ENCODE data around the gene GEMIN2.
"Not testable (repeated sequence)": the region's sequence is repeated elsewhere in the genome, so short reads cannot be mapped to it uniquely, and the experiment has no call there.

GEMIN2 gene

DNA sequence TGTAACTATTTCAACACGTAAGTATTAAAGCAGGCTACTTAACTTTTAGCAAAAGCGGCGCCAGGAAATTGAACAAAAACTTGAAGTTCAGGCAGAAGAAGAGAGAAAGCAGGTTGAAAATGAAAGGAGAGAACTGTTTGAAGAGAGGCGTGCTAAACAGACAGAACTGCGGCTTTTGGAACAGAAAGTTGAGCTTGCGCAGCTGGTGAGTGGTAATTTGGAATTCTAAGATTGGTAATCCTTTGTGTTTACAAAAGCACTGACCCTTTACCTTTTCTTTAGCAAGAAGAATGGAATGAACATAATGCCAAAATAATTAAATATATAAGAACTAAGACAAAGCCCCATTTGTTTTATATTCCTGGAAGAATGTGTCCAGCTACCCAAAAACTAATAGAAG is 64.9 kb downstream of the GEMIN2 start:
- no peak for DNase-seq

DNA sequence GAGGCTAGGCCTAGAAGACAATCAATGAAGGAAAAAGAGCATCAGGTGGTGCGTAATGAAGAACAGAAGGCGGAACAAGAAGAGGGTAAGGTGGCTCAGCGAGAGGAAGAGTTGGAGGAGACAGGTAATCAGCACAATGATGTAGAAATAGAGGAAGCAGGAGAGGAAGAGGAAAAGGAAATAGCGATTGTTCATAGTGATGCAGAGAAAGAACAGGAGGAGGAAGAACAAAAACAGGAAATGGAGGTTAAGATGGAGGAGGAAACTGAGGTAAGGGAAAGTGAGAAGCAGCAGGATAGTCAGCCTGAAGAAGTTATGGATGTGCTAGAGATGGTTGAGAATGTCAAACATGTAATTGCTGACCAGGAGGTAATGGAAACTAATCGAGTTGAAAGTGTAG is 66.4 kb downstream of the GEMIN2 start:
- no peak for DNase-seq

DNA sequence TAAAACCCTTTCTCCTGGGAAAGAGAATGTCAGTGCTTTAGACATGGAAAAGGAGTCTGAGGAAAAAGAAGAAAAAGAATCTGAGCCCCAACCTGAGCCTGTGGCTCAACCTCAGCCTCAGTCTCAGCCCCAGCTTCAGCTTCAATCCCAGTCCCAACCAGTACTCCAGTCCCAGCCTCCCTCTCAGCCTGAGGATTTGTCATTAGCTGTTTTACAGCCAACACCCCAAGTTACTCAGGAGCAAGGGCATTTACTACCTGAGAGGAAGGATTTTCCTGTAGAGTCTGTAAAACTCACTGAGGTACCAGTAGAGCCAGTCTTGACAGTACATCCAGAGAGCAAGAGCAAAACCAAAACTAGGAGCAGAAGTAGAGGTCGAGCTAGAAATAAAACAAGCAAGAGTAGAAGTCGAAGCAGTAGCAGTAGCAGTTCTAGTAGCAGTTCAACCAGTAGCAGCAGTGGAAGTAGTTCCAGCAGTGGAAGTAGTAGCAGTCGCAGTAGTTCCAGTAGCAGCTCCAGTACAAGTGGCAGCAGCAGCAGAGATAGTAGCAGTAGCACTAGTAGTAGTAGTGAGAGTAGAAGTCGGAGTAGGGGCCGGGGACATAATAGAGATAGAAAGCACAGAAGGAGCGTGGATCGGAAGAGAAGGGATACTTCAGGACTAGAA is 67.0 kb downstream of the GEMIN2 start:
- no peak for DNase-seq

DNA sequence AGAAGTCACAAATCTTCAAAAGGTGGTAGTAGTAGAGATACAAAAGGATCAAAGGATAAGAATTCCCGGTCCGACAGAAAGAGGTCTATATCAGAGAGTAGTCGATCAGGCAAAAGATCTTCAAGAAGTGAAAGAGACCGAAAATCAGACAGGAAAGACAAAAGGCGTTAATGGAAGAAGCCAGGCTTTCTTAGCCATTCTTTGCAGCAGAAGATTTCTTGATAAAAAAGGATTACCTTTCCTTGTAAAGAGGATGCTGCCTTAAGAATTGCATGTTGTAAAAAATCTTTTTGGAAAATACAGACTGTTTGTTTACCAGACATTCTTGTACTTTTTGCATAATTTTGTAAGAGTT is 67.5 kb downstream of the GEMIN2 start:
- no peak for DNase-seq

DNA sequence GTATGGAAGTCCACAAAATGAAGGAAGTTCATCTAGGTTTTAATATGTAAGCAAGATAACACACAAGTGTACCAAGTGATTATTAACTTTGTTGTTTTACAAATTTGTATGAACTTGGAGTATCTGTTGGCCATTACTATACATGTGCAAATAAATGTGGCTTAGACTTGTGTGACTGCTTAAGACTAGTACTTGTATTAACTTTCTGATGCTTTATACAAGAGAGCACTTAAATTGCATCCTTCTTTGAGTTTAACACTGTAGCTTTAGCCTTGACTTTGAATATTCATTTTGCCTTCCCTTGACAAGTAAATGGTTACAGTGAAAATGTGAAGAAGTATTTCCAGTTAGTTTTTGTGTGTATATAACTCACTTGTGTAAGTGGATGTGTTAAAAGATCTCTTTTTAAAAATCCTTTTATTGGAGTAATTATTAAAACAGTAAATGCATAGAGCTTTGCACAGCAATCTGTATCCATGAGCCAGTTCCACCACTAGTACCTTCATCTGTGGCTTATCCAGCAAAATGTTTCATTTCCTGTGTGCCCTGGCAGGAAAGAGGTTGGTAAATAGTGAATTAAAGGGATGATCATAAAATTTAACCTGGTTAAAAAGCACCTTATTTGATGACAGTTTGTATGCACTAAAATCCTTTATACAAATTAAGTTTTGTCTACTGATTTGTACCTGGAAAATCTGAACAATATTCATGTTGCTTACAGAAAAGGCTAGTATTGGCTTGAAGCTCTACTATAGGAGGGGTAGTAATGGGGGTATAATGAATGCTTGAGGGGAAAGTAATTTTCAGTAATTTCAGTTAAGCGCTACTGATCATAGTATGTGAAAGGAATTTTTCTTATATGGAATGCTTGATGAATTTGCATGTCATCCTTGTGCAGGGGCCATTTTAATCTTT is 68.9 kb downstream of the GEMIN2 start:
- DNase-seq: no peak

DNA sequence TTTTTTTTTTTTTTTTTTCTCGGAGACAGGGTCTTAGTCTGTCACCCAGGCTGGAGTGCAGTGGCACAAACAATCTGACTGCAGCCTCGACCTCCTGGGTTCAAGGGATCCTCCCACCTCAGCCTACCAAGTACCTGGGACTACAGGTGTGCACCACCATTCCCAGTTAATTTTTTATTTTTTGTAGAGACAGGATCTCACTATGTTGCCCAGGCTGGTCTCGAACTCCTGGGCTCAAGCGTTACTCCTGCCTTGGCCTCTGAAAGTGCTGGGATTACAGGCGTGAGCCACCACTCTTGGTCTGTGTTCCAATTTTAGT is 69.5 kb downstream of the GEMIN2 start:
- not testable (repeated sequence) for DNase-seq

DNA sequence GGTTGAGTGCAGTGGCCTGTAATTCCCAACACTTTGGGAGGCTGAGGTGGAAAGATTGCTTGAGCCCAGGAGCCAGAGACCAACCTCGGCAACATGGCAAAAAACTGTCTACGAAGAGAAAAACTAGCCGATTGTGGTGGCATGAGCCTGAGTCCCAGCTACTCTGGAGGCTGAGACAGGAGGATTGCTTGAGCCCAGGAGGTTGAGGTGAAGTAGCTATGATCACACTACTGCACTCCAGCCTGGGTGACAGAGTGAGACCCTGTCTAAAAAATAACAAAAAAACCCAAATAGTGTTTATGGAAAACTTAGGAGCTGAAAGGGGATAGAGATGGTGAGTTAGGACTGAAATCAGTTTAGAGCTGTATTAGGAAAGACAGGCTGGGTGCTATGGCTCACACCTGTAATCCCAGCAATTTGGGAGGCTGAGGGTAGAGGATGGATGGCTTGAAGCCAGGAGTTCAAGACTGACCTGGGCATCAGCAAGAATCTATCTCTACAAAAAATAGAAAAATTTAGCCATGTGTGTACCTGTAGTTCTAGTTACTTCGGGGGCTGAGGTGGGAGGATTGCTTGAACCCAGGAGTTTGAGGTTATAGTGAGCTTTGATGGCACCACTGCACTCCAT is 70.6 kb downstream of the GEMIN2 start:
- DNase-seq: no peak

DNA sequence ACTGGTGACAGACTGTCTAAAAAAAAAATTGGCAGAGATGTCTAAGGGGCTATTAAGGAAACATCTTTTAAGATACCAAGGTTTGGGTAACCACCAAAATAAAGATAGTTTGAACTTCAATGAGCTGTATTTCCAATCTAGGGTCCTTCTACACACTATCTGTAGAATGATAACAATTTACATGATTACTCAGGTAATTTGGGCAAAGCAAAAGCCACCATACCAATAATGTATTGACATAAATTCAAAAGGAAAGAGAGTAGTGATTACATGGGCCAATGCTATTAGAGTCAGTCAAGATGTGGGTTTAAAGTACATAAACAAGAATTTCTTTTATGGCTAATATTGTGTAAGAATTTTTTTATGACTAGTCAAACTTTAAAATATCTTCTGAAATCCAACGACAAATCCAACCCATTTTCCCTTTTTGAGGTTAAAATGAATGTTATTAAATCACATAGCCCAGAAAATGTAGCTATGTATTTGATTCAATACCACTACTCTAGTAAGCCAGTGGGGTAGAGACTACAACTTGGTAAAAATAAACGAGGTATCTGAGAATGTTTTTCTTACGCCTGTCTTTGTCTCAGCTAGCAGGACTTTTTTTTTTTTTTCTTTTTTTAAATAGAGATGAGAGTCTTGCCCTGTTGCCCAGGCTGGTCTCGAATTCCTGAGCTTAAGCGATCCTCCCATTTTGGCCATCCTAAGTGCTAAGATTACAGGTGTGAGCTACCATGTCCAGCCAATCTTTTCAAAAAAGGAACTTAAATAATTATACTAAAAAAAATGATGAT is 71.3 kb downstream of the GEMIN2 start:
- DNase-seq: no peak

Measured in DMS79 (cell line).